PC-9 (cell line): Measurements from ENCODE around the gene FCHSD1.

Experiments
- EZH2 ChIP-seq: fragments of 200-600 bp; sonication (generic); IDR thresholded peaks from 2 replicates; pipeline ENCODE4 v1.8.0; 2017; ENCODE audit warnings: antibody characterized with exemption, low read depth
- TF ChIP-seq, protein P1 (sequence below): fragments of 200-600 bp; sonication (generic); conservative IDR thresholded peaks from 2 replicates; pipeline ENCODE4 v1.6.1; 2017; ENCODE audit warnings: mixed run types, antibody characterized with exemption, mild to moderate bottlenecking, moderate library complexity

DNA sequence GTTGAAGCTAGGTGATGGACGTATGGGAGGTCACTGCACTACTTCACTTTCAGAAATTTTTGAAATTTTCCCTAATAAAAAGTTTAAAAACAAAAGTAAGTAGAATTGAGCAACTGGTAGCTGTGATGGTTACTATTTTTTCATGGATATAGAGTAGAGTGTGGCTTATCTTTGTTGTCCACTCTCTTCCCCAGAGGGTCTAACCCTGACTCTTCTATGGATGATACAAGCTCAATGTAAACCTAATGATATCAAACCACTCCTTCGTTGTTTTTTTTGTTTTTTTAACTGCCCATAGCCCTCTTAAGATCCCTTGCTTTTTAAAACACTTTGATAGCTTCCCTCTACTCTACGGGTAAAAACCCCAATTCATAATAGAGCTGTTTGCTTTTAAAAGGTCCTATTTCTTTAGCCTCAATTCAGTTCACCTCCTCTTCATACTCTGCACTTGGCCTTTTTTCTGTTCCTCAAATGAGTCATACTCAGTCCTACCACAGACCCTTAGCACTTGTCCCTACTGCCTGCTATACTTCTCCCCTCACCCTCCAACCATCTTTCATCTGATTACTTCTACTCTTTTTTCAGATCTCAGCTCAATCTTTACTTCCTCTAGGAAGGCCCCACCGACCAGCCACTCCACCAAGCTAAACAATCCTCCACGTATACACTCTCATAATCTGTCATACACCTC, 17.2 kb downstream of the FCHSD1 start:
- TF ChIP-seq, protein P1, sequence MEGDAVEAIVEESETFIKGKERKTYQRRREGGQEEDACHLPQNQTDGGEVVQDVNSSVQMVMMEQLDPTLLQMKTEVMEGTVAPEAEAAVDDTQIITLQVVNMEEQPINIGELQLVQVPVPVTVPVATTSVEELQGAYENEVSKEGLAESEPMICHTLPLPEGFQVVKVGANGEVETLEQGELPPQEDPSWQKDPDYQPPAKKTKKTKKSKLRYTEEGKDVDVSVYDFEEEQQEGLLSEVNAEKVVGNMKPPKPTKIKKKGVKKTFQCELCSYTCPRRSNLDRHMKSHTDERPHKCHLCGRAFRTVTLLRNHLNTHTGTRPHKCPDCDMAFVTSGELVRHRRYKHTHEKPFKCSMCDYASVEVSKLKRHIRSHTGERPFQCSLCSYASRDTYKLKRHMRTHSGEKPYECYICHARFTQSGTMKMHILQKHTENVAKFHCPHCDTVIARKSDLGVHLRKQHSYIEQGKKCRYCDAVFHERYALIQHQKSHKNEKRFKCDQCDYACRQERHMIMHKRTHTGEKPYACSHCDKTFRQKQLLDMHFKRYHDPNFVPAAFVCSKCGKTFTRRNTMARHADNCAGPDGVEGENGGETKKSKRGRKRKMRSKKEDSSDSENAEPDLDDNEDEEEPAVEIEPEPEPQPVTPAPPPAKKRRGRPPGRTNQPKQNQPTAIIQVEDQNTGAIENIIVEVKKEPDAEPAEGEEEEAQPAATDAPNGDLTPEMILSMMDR = no peak
- TF ChIP-seq EZH2 = no peak
